ENCODE measurements around the gene SLC38A3. TPM values are rescaled to one million over a fixed set of nuclear protein-coding genes. Genes with fewer than 3 reads are reported as not detected.
A peak's percentile ranks its signal among the peaks of the same experiment; 100 is the strongest.

The SLC38A3 gene
- total and polyA plus RNA-seq, 12 donors = 0.05 to 48.8 (median 0.28) TPM; not detected in 2

DNA sequence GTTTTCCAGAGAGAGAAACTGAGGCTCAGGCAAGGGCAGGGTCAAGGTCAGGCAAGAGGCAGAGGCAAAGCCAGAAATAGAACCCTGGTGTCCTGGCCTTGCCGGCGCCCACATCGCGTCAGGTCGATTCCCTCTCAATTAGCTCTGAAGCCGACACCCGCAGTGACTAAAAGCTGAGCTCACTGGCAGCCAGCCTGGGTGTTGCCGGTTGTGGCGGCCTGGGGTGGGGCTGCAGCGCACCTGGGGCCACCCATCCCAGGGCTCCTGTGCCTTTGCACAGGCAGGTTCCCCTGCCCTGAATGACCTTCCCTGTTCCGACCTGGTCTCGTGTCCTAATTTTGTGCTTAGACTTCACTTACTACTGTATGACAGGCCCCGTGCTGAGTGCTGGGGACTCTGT, 43.8 kb upstream of the SLC38A3 start:
- no peak for DNase-seq
- TF ChIP-seq CTCF (IDR thresholded peaks at IDR 0.05) = no peak
- intact Hi-C loops (cut with DNase I) = no loop called here
- H3K4me3 ChIP-seq = no peak overlapping the region
- H3K36me3 ChIP-seq (replicated peaks in 1 of 2) = no peaks in the 10 kb centered on the region
- 71 to 83% (median 78%) methylated on average over 3 to 13 of the region's 13 CpGs for WGBS, 4 donors
- peak overlapping the region in 2 of 5 donors; percentile 19 to 65 for H3K27ac ChIP-seq
- H3K27me3 ChIP-seq = no peaks in the 10 kb centered on the region
- peaks cover 14 to 19% of the 10 kb centered on the region in 2 donors for H3K4me1 ChIP-seq (replicated peaks in 1 of 2)
- H3K9me3 ChIP-seq (replicated peaks in 1 of 3) = no peaks in the 10 kb centered on the region

DNA sequence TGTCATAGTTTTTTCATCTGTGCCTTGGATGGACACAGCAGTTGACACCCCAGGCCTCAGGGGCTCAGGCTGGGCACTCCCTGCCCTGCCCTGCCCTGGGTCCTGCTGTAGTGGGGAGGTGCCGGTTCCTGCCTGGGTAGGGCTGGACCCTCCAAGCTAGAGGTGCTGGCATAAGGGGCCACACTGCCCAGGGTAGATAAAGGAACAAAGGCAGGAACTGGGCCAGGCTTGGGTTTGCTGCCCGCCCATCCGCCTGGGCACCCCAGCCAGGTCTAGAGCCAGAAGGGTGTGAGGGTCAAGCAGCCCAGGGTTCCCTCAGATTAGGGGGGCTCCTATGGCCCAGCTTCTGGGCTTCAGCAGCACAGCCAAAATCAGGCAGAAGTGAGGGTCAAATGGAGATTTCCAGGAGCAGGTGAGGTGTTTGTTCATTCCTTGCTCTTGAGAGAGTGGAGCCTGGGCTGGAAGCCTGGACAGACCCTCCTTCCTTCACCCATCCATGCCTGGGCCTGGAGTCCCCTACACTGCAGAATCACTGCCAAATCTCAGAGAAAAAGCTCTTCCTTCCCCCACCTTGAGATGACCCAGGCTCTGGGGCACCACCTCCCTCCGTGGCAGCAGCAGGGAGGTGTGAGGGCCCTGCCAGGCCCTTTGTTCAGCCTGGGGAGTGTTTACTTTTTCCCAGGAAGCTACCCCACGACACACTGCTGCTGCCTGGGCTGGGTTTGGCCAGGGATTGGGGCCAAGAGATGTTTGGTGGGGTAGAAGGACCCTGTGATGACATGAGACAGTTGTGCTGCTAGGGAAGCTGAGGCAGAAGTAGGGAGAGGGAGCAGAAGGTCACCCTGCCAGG, 42.8 kb upstream of the SLC38A3 start:
- WGBS, 4 donors = 73 to 94% (median 80%) methylated on average over 3 to 5 of the region's 5 CpGs
- TF ChIP-seq CTCF (IDR thresholded peaks at IDR 0.05) (no peak), POLR2A (IDR thresholded peaks at IDR 0.05) (no peak)
- Histone ChIP-seq H3K27ac (peak overlapping the region in 3 of 5 donors; percentile 3 to 19 (median 8)), H3K27me3 (no peaks in the 10 kb centered on the region), H3K36me3 (replicated peaks in 1 of 2) (no peaks in the 10 kb centered on the region), H3K9me3 (replicated peaks in 1 of 3) (no peaks in the 10 kb centered on the region), H3K4me3 (no peak overlapping the region), H3K4me1 (replicated peaks in 1 of 2) (peaks cover 14 to 19% of the 10 kb centered on the region in 2 donors)
- no peak for DNase-seq
- intact Hi-C loops (cut with DNase I) = no loop called here

GRCh38 chr3:50163572-50164455, 41.3 kb upstream of the SLC38A3 start:
- intact Hi-C loops (cut with DNase I) = no loop called here
- peak overlapping the region in 1 of 5 donors; percentile 68 for H3K27ac ChIP-seq
- no peaks in the 10 kb centered on the region for H3K36me3 ChIP-seq (replicated peaks in 1 of 2)
- H3K9me3 ChIP-seq (replicated peaks in 1 of 3) = no peaks in the 10 kb centered on the region
- TF ChIP-seq POLR2A (IDR thresholded peaks at IDR 0.05) = no peak
- peak; percentile 71 to 90 (median 87) for DNase-seq
- H3K27me3 ChIP-seq = no peaks in the 10 kb centered on the region
- H3K4me3 ChIP-seq = no peak overlapping the region
- H3K4me1 ChIP-seq (replicated peaks in 1 of 2) = peaks cover 14 to 19% of the 10 kb centered on the region in 2 donors
- 39 to 55% (median 53%) methylated on average over 7 to 8 of the region's 8 CpGs for WGBS, 4 donors

DNA sequence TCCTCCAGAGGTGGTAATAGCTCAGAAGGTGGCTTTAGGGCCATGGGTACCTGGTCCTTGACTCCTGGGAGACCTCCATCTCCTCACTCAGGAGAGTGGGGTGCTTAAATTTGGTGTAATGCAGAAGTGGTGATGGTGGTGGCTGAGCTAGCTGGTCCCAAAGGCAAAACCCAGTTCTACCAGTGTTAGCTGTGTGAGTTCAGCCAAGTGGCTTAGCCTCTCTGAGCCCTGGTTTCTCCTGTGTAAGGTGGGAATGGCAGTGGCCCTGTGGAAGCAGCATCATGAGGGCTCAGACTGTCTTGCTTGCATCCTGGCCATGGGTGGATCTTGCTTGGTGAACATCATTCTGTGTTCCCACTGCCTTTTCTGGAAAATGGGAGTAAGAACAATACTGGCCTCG, 40.6 kb upstream of the SLC38A3 start:
- intact Hi-C loops (cut with DNase I) = no loop called here
- H3K27ac ChIP-seq = peak overlapping the region in 1 of 5 donors; percentile 67
- 39 to 44% (median 40%) methylated on average over 1 of the region's 1 CpG; no CpG with 5 or more reads in 1 of the 4 donors for whole genome bisulfite sequencing, 4 donors
- peaks cover 14 to 19% of the 10 kb centered on the region in 2 donors for H3K4me1 ChIP-seq (replicated peaks in 1 of 2)
- no peaks in the 10 kb centered on the region for H3K9me3 ChIP-seq (replicated peaks in 1 of 3)
- no peak overlapping the region for H3K4me3 ChIP-seq
- no peak for TF ChIP-seq POLR2A (IDR thresholded peaks at IDR 0.05)
- TF ChIP-seq CTCF (IDR thresholded peaks at IDR 0.05) = no peak
- H3K36me3 ChIP-seq (replicated peaks in 1 of 2) = no peaks in the 10 kb centered on the region
- no peaks in the 10 kb centered on the region for H3K27me3 ChIP-seq
- DNase-seq = no peak
